ENCODE data around the gene DBX2. TPM values are rescaled to one million over a fixed set of nuclear protein-coding genes. Genes with fewer than 3 reads are reported as not detected.

Gene DBX2
- total RNA-seq, 6 donors from 2014 or later: not detected

GRCh38 chr12:45042599-45042998 is 8.3 kb downstream of the DBX2 start:
- Histone ChIP-seq H3K36me3 (no peaks in the 10 kb centered on the region), H3K4me3 (no peak overlapping the region), H3K27ac (no peak overlapping the region), H3K4me1 (no peaks in the 10 kb centered on the region), H3K27me3 (no peaks in the 10 kb centered on the region), H3K9me3 (no peaks in the 10 kb centered on the region)
- DNase-seq: no peak
- no peak for ATAC-seq (ENCODE audit: low FRiP score in 2 of 2)
- WGBS, 2 donors: 71 to 85% methylated on average over 5 of the region's 5 CpGs
- no peak for TF ChIP-seq CTCF (IDR thresholded peaks at IDR 0.05)
- TF ChIP-seq EP300 (IDR thresholded peaks at IDR 0.05): no peak
- no peak for TF ChIP-seq POLR2A (IDR thresholded peaks at IDR 0.05)

GRCh38 chr12:45040977-45041376 is 9.9 kb downstream of the DBX2 start:
- ATAC-seq (ENCODE audit: low FRiP score in 2 of 2) (no peak), DNase-seq (no peak)
- TF ChIP-seq CTCF (IDR thresholded peaks at IDR 0.05) (no peak), EP300 (IDR thresholded peaks at IDR 0.05) (no peak), POLR2AphosphoS5 (IDR thresholded peaks at IDR 0.05) (no peak), POLR2A (IDR thresholded peaks at IDR 0.05) (no peak)
- no peaks in the 10 kb centered on the region for H3K27me3 ChIP-seq
- no peaks in the 10 kb centered on the region for H3K4me1 ChIP-seq
- no peaks in the 10 kb centered on the region for H3K36me3 ChIP-seq
- no peak overlapping the region for H3K4me3 ChIP-seq
- no peaks in the 10 kb centered on the region for H3K9me3 ChIP-seq
- no peak overlapping the region for H3K27ac ChIP-seq
- 87 to 88% methylated on average over 2 of the region's 2 CpGs for WGBS, 2 donors

GRCh38 chr12:45039757-45040156 is 11.1 kb downstream of the DBX2 start:
- Histone ChIP-seq H3K4me3 (no peak overlapping the region), H3K27me3 (no peaks in the 10 kb centered on the region), H3K9me3 (no peaks in the 10 kb centered on the region), H3K36me3 (no peaks in the 10 kb centered on the region), H3K27ac (no peak overlapping the region), H3K4me1 (no peaks in the 10 kb centered on the region)
- TF ChIP-seq EP300 (IDR thresholded peaks at IDR 0.05) (no peak), POLR2AphosphoS5 (IDR thresholded peaks at IDR 0.05) (no peak), POLR2A (IDR thresholded peaks at IDR 0.05) (no peak), CTCF (IDR thresholded peaks at IDR 0.05) (no peak)
- 83 to 85% methylated on average over 2 of the region's 2 CpGs for WGBS, 2 donors
- no peak for ATAC-seq (ENCODE audit: low FRiP score in 2 of 2)
- DNase-seq: no peak

- no peaks in the 10 kb centered on the region for H3K4me1 ChIP-seq
- H3K4me3 ChIP-seq: no peak overlapping the region
- WGBS, 2 donors: 64 to 69% methylated on average over 11 of the region's 11 CpGs
- no peak for TF ChIP-seq POLR2A (IDR thresholded peaks at IDR 0.05)
- TF ChIP-seq EP300 (IDR thresholded peaks at IDR 0.05): no peak
- no peak for TF ChIP-seq CTCF (IDR thresholded peaks at IDR 0.05)
- no peak for TF ChIP-seq POLR2AphosphoS5 (IDR thresholded peaks at IDR 0.05)
- H3K27ac ChIP-seq: no peak overlapping the region
- no peaks in the 10 kb centered on the region for H3K36me3 ChIP-seq
- no peaks in the 10 kb centered on the region for H3K27me3 ChIP-seq
- DNase-seq (no peak), ATAC-seq (ENCODE audit: low FRiP score in 2 of 2) (no peak)
- no peaks in the 10 kb centered on the region for H3K9me3 ChIP-seq
Measured at GRCh38 chr12:45034861-45035265, 16.0 kb downstream of the DBX2 start.

GRCh38 chr12:45017916-45018315 is 33.0 kb downstream of the DBX2 start:
- no peaks in the 10 kb centered on the region for H3K4me1 ChIP-seq
- H3K9me3 ChIP-seq: peaks cover 0 to 3% (median 0%) of the 10 kb centered on the region in 4 donors
- H3K27ac ChIP-seq: no peak overlapping the region
- DNase-seq (no peak), ATAC-seq (ENCODE audit: low FRiP score in 2 of 2) (no peak)
- no peaks in the 10 kb centered on the region for H3K27me3 ChIP-seq
- TF ChIP-seq EP300 (IDR thresholded peaks at IDR 0.05) (no peak), POLR2AphosphoS5 (IDR thresholded peaks at IDR 0.05) (no peak), CTCF (IDR thresholded peaks at IDR 0.05) (no peak), POLR2A (IDR thresholded peaks at IDR 0.05) (no peak)
- H3K4me3 ChIP-seq: no peak overlapping the region
- WGBS, 2 donors: 38 to 52% methylated on average over 1 of the region's 1 CpG
- H3K36me3 ChIP-seq: no peaks in the 10 kb centered on the region

Data from upper lobe of left lung (tissue), 6 donors.